Skeletal muscle tissue (tissue), 4 donors: Measurements from ENCODE around the gene CXCL11. TPM values are rescaled to one million over a fixed set of nuclear protein-coding genes. Genes with fewer than 3 reads are reported as not detected.

Source experiments
- H3K27ac ChIP-seq: one replicate; pipeline ENCODE4 v1.7.0; 2013; ENCODE audit warnings: mild to moderate bottlenecking, low read depth, low read length, inconsistent platforms
- H3K27me3 ChIP-seq, 3 donors: one replicate each; pipeline ENCODE4 v1.7.0; 2013; ENCODE audit warnings: low read length in 3 of 3; ENCODE audit not compliant: control insufficient read depth in 3 of 3, insufficient read depth in 3 of 3
- H3K36me3 ChIP-seq, 3 donors: one replicate each; pipeline ENCODE4 v1.7.0; 2013; ENCODE audit warnings: low read length in 3 of 3; ENCODE audit not compliant: control insufficient read depth in 3 of 3, insufficient read depth in 3 of 3
- H3K4me1 ChIP-seq, 3 donors: one replicate each; pipeline ENCODE4 v1.7.0; 2013; ENCODE audit warnings: low read length in 3 of 3, mild to moderate bottlenecking in 3 of 3; ENCODE audit not compliant: control insufficient read depth in 3 of 3, insufficient read depth in 3 of 3
- H3K4me3 ChIP-seq, 3 donors: one replicate each; pipeline ENCODE4 v1.7.0; 2013; ENCODE audit warnings: low read length in 3 of 3
- H3K9ac ChIP-seq, 3 donors: one replicate each; pipeline ENCODE4 v1.7.0; 2013; ENCODE audit warnings: low read length in 3 of 3, mild to moderate bottlenecking in 3 of 3, moderate library complexity in 2 of 3, low read depth in 1 of 3
- H3K9me3 ChIP-seq, 3 donors: one replicate each; pipeline ENCODE4 v1.7.0; 2013; ENCODE audit warnings: low read length in 3 of 3; ENCODE audit not compliant: control insufficient read depth in 3 of 3
- total RNA-seq: library from RNA; depleted of rRNA; stranded (reverse); fragments of >200 nt; gene quantifications from one replicate; pipeline ENCODE4 v1.2.3, GENCODE V29; 2014
- donor health status: Osteomylitis.

Gene CXCL11
- total RNA-seq, 1 donor from 2014 or later: 0.52 TPM

GRCh38 chr4:76022677-76023076, 13.2 kb downstream of the CXCL11 start:
- H3K4me3 ChIP-seq: no peak overlapping the region
- no peaks in the 10 kb centered on the region for H3K27me3 ChIP-seq
- no peaks in the 10 kb centered on the region for H3K36me3 ChIP-seq
- no peak overlapping the region for H3K9ac ChIP-seq
- H3K27ac ChIP-seq: no peak overlapping the region
- H3K9me3 ChIP-seq: no peaks in the 10 kb centered on the region
- no peaks in the 10 kb centered on the region for H3K4me1 ChIP-seq

- Histone ChIP-seq H3K27me3 (no peaks in the 10 kb centered on the region), H3K4me1 (no peaks in the 10 kb centered on the region), H3K36me3 (no peaks in the 10 kb centered on the region), H3K9ac (no peak overlapping the region), H3K4me3 (no peak overlapping the region), H3K9me3 (no peaks in the 10 kb centered on the region), H3K27ac (no peak overlapping the region)
These were observed 13.8 kb downstream of the CXCL11 start for GRCh38 chr4:76022031-76022430.

GRCh38 chr4:76017056-76017686, 18.7 kb downstream of the CXCL11 start:
- H3K27ac ChIP-seq: no peak overlapping the region
- no peak overlapping the region for H3K9ac ChIP-seq
- H3K27me3 ChIP-seq: no peaks in the 10 kb centered on the region
- H3K9me3 ChIP-seq: no peaks in the 10 kb centered on the region
- peaks cover 0 to 3% (median 0%) of the 10 kb centered on the region in 3 donors for H3K4me1 ChIP-seq
- no peaks in the 10 kb centered on the region for H3K36me3 ChIP-seq
- no peak overlapping the region for H3K4me3 ChIP-seq

- Histone ChIP-seq H3K9me3 (no peaks in the 10 kb centered on the region), H3K4me1 (peaks cover 0 to 5% (median 2%) of the 10 kb centered on the region in 3 donors), H3K27me3 (no peaks in the 10 kb centered on the region), H3K27ac (no peak overlapping the region), H3K9ac (no peak overlapping the region), H3K36me3 (no peaks in the 10 kb centered on the region), H3K4me3 (no peak overlapping the region)
These were observed 19.5 kb downstream of the CXCL11 start for GRCh38 chr4:76016393-76016792.

- Histone ChIP-seq H3K9me3 (no peaks in the 10 kb centered on the region), H3K27ac (no peak overlapping the region), H3K9ac (no peak overlapping the region), H3K36me3 (no peaks in the 10 kb centered on the region), H3K27me3 (no peaks in the 10 kb centered on the region), H3K4me3 (no peak overlapping the region), H3K4me1 (peaks cover 0 to 6% (median 5%) of the 10 kb centered on the region in 3 donors)
These were observed 22.3 kb downstream of the CXCL11 start for GRCh38 chr4:76013540-76013939.

GRCh38 chr4:76012388-76012801, 23.5 kb downstream of the CXCL11 start:
- Histone ChIP-seq H3K27ac (peak overlapping the region; percentile 74), H3K4me3 (no peak overlapping the region), H3K9me3 (no peaks in the 10 kb centered on the region), H3K9ac (no peak overlapping the region), H3K4me1 (peaks cover 0 to 6% (median 5%) of the 10 kb centered on the region in 3 donors), H3K36me3 (no peaks in the 10 kb centered on the region), H3K27me3 (no peaks in the 10 kb centered on the region)

GRCh38 chr4:76011700-76012387, 24.0 kb downstream of the CXCL11 start:
- Histone ChIP-seq H3K36me3 (no peaks in the 10 kb centered on the region), H3K27ac (peak overlapping the region; percentile 74), H3K4me3 (peak overlapping the region in 2 of 3 donors; percentile 27 to 57), H3K4me1 (peaks cover 0 to 6% (median 5%) of the 10 kb centered on the region in 3 donors), H3K27me3 (no peaks in the 10 kb centered on the region), H3K9me3 (no peaks in the 10 kb centered on the region), H3K9ac (no peak overlapping the region)

- H3K4me1 ChIP-seq: peaks cover 0 to 6% (median 5%) of the 10 kb centered on the region in 3 donors
- no peaks in the 10 kb centered on the region for H3K27me3 ChIP-seq
- H3K4me3 ChIP-seq: peak overlapping the region in 1 of 3 donors; percentile 57
- no peak overlapping the region for H3K9ac ChIP-seq
- no peaks in the 10 kb centered on the region for H3K9me3 ChIP-seq
- H3K27ac ChIP-seq: peak overlapping the region; percentile 74
- no peaks in the 10 kb centered on the region for H3K36me3 ChIP-seq
These were observed 24.7 kb downstream of the CXCL11 start for GRCh38 chr4:76011018-76011670.

- no peak overlapping the region for H3K9ac ChIP-seq
- H3K4me3 ChIP-seq: no peak overlapping the region
- no peaks in the 10 kb centered on the region for H3K36me3 ChIP-seq
- H3K9me3 ChIP-seq: no peaks in the 10 kb centered on the region
- H3K27ac ChIP-seq: no peak overlapping the region
- peaks cover 0 to 6% (median 5%) of the 10 kb centered on the region in 3 donors for H3K4me1 ChIP-seq
- no peaks in the 10 kb centered on the region for H3K27me3 ChIP-seq
These were observed 25.3 kb downstream of the CXCL11 start for GRCh38 chr4:76010576-76010975.

GRCh38 chr4:76009311-76009710, 26.6 kb downstream of the CXCL11 start:
- Histone ChIP-seq H3K4me3 (no peak overlapping the region), H3K9me3 (no peaks in the 10 kb centered on the region)

More at GRCh38 chr4:76009311-76009710, 26.6 kb downstream of the CXCL11 start:
- no peaks in the 10 kb centered on the region for H3K27me3 ChIP-seq
- H3K27ac ChIP-seq: no peak overlapping the region
- H3K36me3 ChIP-seq: no peaks in the 10 kb centered on the region
- H3K9ac ChIP-seq: no peak overlapping the region
- H3K4me1 ChIP-seq: peaks cover 0 to 6% (median 5%) of the 10 kb centered on the region in 3 donors
